ENCODE measurements around the gene FAM120A. TPM values are rescaled to one million over a fixed set of nuclear protein-coding genes. Genes with fewer than 3 reads are reported as not detected.

FAM120A gene
- total and polyA plus RNA-seq, 9 donors: 37.9 to 130 (median 78.9) TPM

DNA sequence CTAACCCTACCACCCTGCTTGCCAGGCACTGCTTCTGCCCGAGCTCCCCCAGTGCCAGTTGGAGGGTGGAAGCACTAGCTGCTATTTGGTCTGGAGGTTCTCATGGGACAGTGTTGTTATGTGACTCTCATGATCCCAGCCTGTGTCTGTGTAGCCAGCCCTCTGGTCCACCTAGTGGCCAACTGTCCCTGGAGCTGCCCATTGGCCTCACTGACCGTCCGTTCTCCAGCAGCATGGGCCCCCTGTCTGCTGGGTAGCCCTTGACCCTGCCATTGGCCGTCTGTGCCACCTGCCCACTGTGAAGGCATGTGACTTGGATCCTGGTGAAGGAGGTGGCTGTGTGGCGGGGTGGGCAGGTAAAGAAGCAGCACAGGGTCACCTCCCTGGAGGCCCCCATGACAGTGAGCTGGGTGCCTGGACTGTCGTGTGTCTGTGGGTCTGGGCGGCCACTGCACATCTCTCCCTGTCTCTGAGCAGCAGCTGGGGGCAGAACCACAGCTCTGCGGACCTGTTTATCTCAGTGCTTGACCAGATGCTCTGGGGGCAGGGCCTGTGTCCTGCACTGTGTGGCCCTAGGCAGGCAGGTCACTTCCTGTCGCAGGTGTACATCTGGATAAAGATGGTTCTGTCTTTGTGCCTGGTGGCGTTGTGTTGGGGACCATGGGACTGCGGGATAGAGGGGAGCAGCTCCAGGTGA lies 136.3 kb downstream of the FAM120A start:
- no peaks in the 10 kb centered on the region for H3K27me3 ChIP-seq
- no peaks in the 10 kb centered on the region for H3K36me3 ChIP-seq
- TF ChIP-seq CTCF (IDR thresholded peaks at IDR 0.05): no peak
- no peak for TF ChIP-seq POLR2A (IDR thresholded peaks at IDR 0.05)
- TF ChIP-seq EP300 (IDR thresholded peaks at IDR 0.05): no peak
- no peak overlapping the region for H3K4me3 ChIP-seq
- no peaks in the 10 kb centered on the region for H3K9me3 ChIP-seq
- peaks cover 9% of the 10 kb centered on the region for H3K4me1 ChIP-seq (ENCODE audit: insufficient read depth)
- DNase-seq: peak in 2 of 5 donors; percentile 15 to 16
- no peak overlapping the region for H3K27ac ChIP-seq
- intact Hi-C loops (cut with DNase I): loop anchor here in 1 of 4 donors (10.0 kb wide), 1 partner anchor 57 kb away; no protein-coding TSS in a partner anchor
- WGBS, 3 donors: 89 to 92% (median 92%) methylated on average over 10 to 11 of the region's 11 CpGs

DNA sequence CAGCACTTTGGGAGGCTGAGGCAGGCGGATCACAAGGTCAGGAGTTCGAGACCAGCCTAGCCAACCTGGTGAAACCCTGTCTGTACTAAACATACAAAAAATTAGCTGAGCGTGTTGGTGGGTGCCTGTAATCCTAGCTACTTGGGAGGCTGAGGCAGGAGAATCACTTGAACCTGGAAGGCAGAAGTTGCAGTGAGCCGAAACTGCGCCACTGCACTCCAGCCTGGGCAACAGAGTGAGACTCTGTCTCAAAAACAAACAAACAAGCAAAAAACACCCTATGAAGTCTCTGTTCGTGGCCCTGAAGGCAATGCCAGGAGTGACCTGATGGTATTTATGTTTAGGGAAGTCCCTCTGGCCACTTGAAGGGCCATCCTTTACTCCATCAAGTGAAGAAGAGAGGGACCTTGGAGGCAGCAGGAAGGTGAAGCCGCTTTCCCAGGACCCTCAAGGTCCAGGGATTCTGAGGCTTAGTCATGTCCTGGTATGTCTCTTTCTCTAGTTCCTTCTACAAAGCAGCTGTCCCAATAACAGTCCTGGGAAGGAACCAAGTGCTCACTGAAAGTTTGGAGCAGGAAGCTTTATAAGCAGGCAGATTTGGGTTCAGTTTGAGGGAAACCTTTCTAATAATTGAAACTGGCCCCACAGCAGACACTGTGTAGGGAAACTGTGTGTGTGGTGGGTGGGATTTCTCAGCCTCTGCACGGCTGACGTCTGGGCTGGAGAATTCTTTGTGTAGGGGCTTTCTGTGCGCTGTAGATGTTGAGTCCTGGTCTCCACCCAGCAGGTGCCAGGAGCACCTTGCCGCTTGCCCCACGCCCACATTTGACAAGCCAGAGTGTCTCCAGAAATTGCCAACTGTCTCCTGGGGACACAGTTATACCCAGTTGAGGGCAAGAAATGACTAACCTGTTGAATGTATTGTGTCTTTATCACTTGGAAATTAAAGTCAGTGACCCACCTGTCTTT lies 137.4 kb downstream of the FAM120A start:
- 77 to 79% (median 77%) methylated on average over 12 of the region's 12 CpGs for WGBS, 3 donors
- TF ChIP-seq POLR2A (IDR thresholded peaks at IDR 0.05): no peak
- TF ChIP-seq CTCF (IDR thresholded peaks at IDR 0.05): no peak
- TF ChIP-seq EP300 (IDR thresholded peaks at IDR 0.05): no peak
- DNase-seq: peak in 1 of 5 donors; percentile 8

DNA sequence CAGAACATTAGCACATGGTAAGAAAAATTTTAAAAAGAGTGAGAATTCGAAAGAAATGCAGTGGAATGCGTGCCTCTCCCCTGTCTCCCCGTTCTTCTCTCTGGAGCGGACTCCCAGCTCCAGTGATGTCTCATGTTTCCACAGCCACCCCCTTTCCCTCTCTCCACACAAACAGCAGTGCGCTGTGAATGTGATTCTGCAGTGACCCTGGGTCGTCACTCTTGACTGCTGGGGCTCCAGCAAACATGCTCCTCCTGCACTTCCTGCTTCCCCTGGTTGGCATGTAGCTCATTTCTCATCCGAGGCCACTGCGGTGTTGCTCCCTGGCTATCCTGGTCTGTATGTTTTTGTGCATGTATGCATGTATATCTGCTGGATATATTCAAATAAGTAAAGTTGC lies 138.2 kb downstream of the FAM120A start:
- Histone ChIP-seq H3K4me1 (ENCODE audit: insufficient read depth) (peaks cover 10% of the 10 kb centered on the region), H3K27ac (no peak overlapping the region)
- peak in 3 of 5 donors; percentile 15 to 28 (median 24) for DNase-seq

More for the DNA sequence above, 137.4 kb downstream of the FAM120A start:
- Histone ChIP-seq H3K27ac (no peak overlapping the region), H3K4me1 (ENCODE audit: insufficient read depth) (peaks cover 9% of the 10 kb centered on the region), H3K4me3 (no peak overlapping the region), H3K9me3 (no peaks in the 10 kb centered on the region), H3K27me3 (no peaks in the 10 kb centered on the region), H3K36me3 (no peaks in the 10 kb centered on the region)
- intact Hi-C loops (cut with DNase I): loop anchor here in 1 of 4 donors (10.0 kb wide), 1 partner anchor 56 kb away; no protein-coding TSS in a partner anchor

More for the DNA sequence above, 138.2 kb downstream of the FAM120A start:
- H3K9me3 ChIP-seq: no peaks in the 10 kb centered on the region
- no peak for TF ChIP-seq EP300 (IDR thresholded peaks at IDR 0.05)
- TF ChIP-seq POLR2A (IDR thresholded peaks at IDR 0.05): no peak
- TF ChIP-seq CTCF (IDR thresholded peaks at IDR 0.05): no peak
- intact Hi-C loops (cut with DNase I): loop anchor here in 1 of 4 donors (10.0 kb wide), 1 partner anchor 55 kb away; no protein-coding TSS in a partner anchor
- no peaks in the 10 kb centered on the region for H3K36me3 ChIP-seq
- no peaks in the 10 kb centered on the region for H3K27me3 ChIP-seq
- 9 to 20% (median 11%) methylated on average over 8 of the region's 8 CpGs for WGBS, 3 donors
- H3K4me3 ChIP-seq: no peak overlapping the region
